ENCODE measurements around the gene COBLL1.

The COBLL1 gene

GRCh38 chr2:164786787-164787186 lies 54.8 kb downstream of the COBLL1 start:
- Histone ChIP-seq H3K9ac (no peak overlapping the region), H3K4me1 (ENCODE audit: low read depth, poor library complexity, severe bottlenecking) (no peaks in the 10 kb centered on the region), H3K27ac (no peak overlapping the region), H3K27me3 (ENCODE audit: insufficient read depth, low read depth) (no peaks in the 10 kb centered on the region), H3K4me2 (no peak overlapping the region), H3K4me3 (IDR thresholded peaks at IDR 0.05; ENCODE audit: insufficient read depth, low read depth, low read length) (no peak overlapping the region), H2AFZ (ENCODE audit: low read depth) (no peak overlapping the region), H4K20me1 (ENCODE audit: insufficient read depth) (no peaks in the 10 kb centered on the region), H3K79me2 (ENCODE audit: insufficient read depth, low read depth) (no peaks in the 10 kb centered on the region), H3K36me3 (ENCODE audit: insufficient read depth) (no peaks in the 10 kb centered on the region)
- TF ChIP-seq CTCF (conservative IDR thresholded peaks at IDR 0.05; ENCODE audit: low read depth, low read length) = no peak

GRCh38 chr2:164785457-164785856 lies 56.2 kb downstream of the COBLL1 start:
- no peak overlapping the region for H3K4me3 ChIP-seq (IDR thresholded peaks at IDR 0.05; ENCODE audit: insufficient read depth, low read depth, low read length)
- H3K4me1 ChIP-seq (ENCODE audit: low read depth, poor library complexity, severe bottlenecking) = no peaks in the 10 kb centered on the region
- H2AFZ ChIP-seq (ENCODE audit: low read depth) = no peak overlapping the region
- H3K4me2 ChIP-seq = no peak overlapping the region
- no peaks in the 10 kb centered on the region for H4K20me1 ChIP-seq (ENCODE audit: insufficient read depth)
- H3K9ac ChIP-seq = no peak overlapping the region
- no peaks in the 10 kb centered on the region for H3K27me3 ChIP-seq (ENCODE audit: insufficient read depth, low read depth)
- no peaks in the 10 kb centered on the region for H3K79me2 ChIP-seq (ENCODE audit: insufficient read depth, low read depth)
- H3K27ac ChIP-seq = no peak overlapping the region
- no peaks in the 10 kb centered on the region for H3K36me3 ChIP-seq (ENCODE audit: insufficient read depth)
- no peak for TF ChIP-seq CTCF (conservative IDR thresholded peaks at IDR 0.05; ENCODE audit: low read depth, low read length)

- no peak overlapping the region for H2AFZ ChIP-seq (ENCODE audit: low read depth)
- no peaks in the 10 kb centered on the region for H3K27me3 ChIP-seq (ENCODE audit: insufficient read depth, low read depth)
- no peaks in the 10 kb centered on the region for H3K36me3 ChIP-seq (ENCODE audit: insufficient read depth)
- TF ChIP-seq CTCF (conservative IDR thresholded peaks at IDR 0.05; ENCODE audit: low read depth, low read length) = no peak
- H3K9ac ChIP-seq = no peak overlapping the region
- H3K4me3 ChIP-seq (IDR thresholded peaks at IDR 0.05; ENCODE audit: insufficient read depth, low read depth, low read length) = no peak overlapping the region
- H3K27ac ChIP-seq = no peak overlapping the region
- H4K20me1 ChIP-seq (ENCODE audit: insufficient read depth) = no peaks in the 10 kb centered on the region
- H3K4me2 ChIP-seq = no peak overlapping the region
- no peaks in the 10 kb centered on the region for H3K4me1 ChIP-seq (ENCODE audit: low read depth, poor library complexity, severe bottlenecking)
- no peaks in the 10 kb centered on the region for H3K79me2 ChIP-seq (ENCODE audit: insufficient read depth, low read depth)
These were observed 57.2 kb downstream of the COBLL1 start for GRCh38 chr2:164784376-164784775.

GRCh38 chr2:164782323-164782722 lies 59.3 kb downstream of the COBLL1 start:
- H3K27me3 ChIP-seq (ENCODE audit: insufficient read depth, low read depth) = no peaks in the 10 kb centered on the region
- H4K20me1 ChIP-seq (ENCODE audit: insufficient read depth) = no peaks in the 10 kb centered on the region
- H3K79me2 ChIP-seq (ENCODE audit: insufficient read depth, low read depth) = no peaks in the 10 kb centered on the region
- no peak for TF ChIP-seq CTCF (conservative IDR thresholded peaks at IDR 0.05; ENCODE audit: low read depth, low read length)
- H3K4me1 ChIP-seq (ENCODE audit: low read depth, poor library complexity, severe bottlenecking) = no peaks in the 10 kb centered on the region
- H3K4me2 ChIP-seq = no peak overlapping the region
- no peak overlapping the region for H2AFZ ChIP-seq (ENCODE audit: low read depth)
- no peak overlapping the region for H3K4me3 ChIP-seq (IDR thresholded peaks at IDR 0.05; ENCODE audit: insufficient read depth, low read depth, low read length)
- H3K9ac ChIP-seq = no peak overlapping the region
- H3K36me3 ChIP-seq (ENCODE audit: insufficient read depth) = no peaks in the 10 kb centered on the region
- no peak overlapping the region for H3K27ac ChIP-seq

GRCh38 chr2:164781394-164781793 lies 60.2 kb downstream of the COBLL1 start:
- Histone ChIP-seq H3K36me3 (ENCODE audit: insufficient read depth) (no peaks in the 10 kb centered on the region), H3K9ac (no peak overlapping the region), H3K27me3 (ENCODE audit: insufficient read depth, low read depth) (no peaks in the 10 kb centered on the region), H3K4me3 (IDR thresholded peaks at IDR 0.05; ENCODE audit: insufficient read depth, low read depth, low read length) (no peak overlapping the region), H2AFZ (ENCODE audit: low read depth) (no peak overlapping the region), H3K27ac (no peak overlapping the region), H3K4me2 (no peak overlapping the region), H3K4me1 (ENCODE audit: low read depth, poor library complexity, severe bottlenecking) (no peaks in the 10 kb centered on the region), H4K20me1 (ENCODE audit: insufficient read depth) (no peaks in the 10 kb centered on the region), H3K79me2 (ENCODE audit: insufficient read depth, low read depth) (no peaks in the 10 kb centered on the region)
- TF ChIP-seq CTCF (conservative IDR thresholded peaks at IDR 0.05; ENCODE audit: low read depth, low read length) = no peak

All from KMS-11 (cell line).